Muscle layer of duodenum (tissue), 2 donors: Measurements from ENCODE around the gene KCNB1.
"Not testable (repeated sequence)": the region's sequence is repeated elsewhere in the genome, so short reads cannot be mapped to it uniquely, and the experiment has no call there.

ENCODE experiments used
- H3K27ac ChIP-seq: one replicate; pipeline ENCODE4 v1.7.0; 2013; ENCODE audit warnings: mild to moderate bottlenecking, low read length
- H3K27me3 ChIP-seq: one replicate; pipeline ENCODE4 v1.7.0; 2013; ENCODE audit warnings: low read depth, mild to moderate bottlenecking, control low read depth, low read length
- H3K36me3 ChIP-seq, 2 donors: one replicate each; pipeline ENCODE4 v1.7.0; 2013; ENCODE audit warnings: low read length in 2 of 2, control low read depth in 1 of 2, mild to moderate bottlenecking in 1 of 2; ENCODE audit not compliant: insufficient read depth in 2 of 2, control insufficient read depth in 1 of 2
- H3K4me1 ChIP-seq, 2 donors: one replicate each; pipeline ENCODE4 v1.7.0; 2013; ENCODE audit warnings: low read length in 2 of 2, mild to moderate bottlenecking in 2 of 2, control low read depth in 1 of 2, moderate library complexity in 1 of 2; ENCODE audit not compliant: insufficient read depth in 2 of 2, control insufficient read depth in 1 of 2
- H3K4me3 ChIP-seq, 2 donors: one replicate each; pipeline ENCODE4 v1.7.0; 2013; ENCODE audit warnings: low read length in 2 of 2, low read depth in 1 of 2, mild to moderate bottlenecking in 1 of 2
- H3K9me3 ChIP-seq, 2 donors: one replicate each; pipeline ENCODE4 v1.7.0; 2013; ENCODE audit warnings: low read length in 2 of 2, control low read depth in 1 of 2, mild to moderate bottlenecking in 1 of 2; ENCODE audit not compliant: control insufficient read depth in 1 of 2
- donor health status: healthy.

Gene KCNB1

GRCh38 chr20:49316704-49317103, 165.8 kb downstream of the KCNB1 start:
- no peak overlapping the region for H3K4me3 ChIP-seq
- H3K4me1 ChIP-seq = peaks cover 0 to 15% of the 10 kb centered on the region in 2 donors
- peaks cover 21% of the 10 kb centered on the region for H3K27me3 ChIP-seq
- H3K27ac ChIP-seq = no peak overlapping the region
- peaks cover 0 to 4% of the 10 kb centered on the region in 2 donors for H3K9me3 ChIP-seq
- no peaks in the 10 kb centered on the region for H3K36me3 ChIP-seq

- Histone ChIP-seq H3K27me3 (peaks cover 18% of the 10 kb centered on the region), H3K4me1 (peaks cover 0 to 15% of the 10 kb centered on the region in 2 donors), H3K4me3 (no peak overlapping the region), H3K36me3 (no peaks in the 10 kb centered on the region), H3K27ac (no peak overlapping the region), H3K9me3 (peaks cover 0 to 4% of the 10 kb centered on the region in 2 donors)
Measured at GRCh38 chr20:49315580-49315979, 166.9 kb downstream of the KCNB1 start.

GRCh38 chr20:49314052-49314451, 168.4 kb downstream of the KCNB1 start:
- not testable (repeated sequence) for H3K4me3 ChIP-seq, H3K9me3 ChIP-seq, H3K27ac ChIP-seq, H3K36me3 ChIP-seq
- H3K27me3 ChIP-seq = peaks cover 16% of the 10 kb centered on the region
- H3K4me1 ChIP-seq = peaks cover 0 to 10% of the 10 kb centered on the region in 2 donors
